ENCODE results near the gene ZNF598. TPM values are rescaled to one million over a fixed set of nuclear protein-coding genes. Genes with fewer than 3 reads are reported as not detected.

ZNF598 gene
- total RNA-seq: 19.1 and 28.2 TPM in 2 replicates

DNA sequence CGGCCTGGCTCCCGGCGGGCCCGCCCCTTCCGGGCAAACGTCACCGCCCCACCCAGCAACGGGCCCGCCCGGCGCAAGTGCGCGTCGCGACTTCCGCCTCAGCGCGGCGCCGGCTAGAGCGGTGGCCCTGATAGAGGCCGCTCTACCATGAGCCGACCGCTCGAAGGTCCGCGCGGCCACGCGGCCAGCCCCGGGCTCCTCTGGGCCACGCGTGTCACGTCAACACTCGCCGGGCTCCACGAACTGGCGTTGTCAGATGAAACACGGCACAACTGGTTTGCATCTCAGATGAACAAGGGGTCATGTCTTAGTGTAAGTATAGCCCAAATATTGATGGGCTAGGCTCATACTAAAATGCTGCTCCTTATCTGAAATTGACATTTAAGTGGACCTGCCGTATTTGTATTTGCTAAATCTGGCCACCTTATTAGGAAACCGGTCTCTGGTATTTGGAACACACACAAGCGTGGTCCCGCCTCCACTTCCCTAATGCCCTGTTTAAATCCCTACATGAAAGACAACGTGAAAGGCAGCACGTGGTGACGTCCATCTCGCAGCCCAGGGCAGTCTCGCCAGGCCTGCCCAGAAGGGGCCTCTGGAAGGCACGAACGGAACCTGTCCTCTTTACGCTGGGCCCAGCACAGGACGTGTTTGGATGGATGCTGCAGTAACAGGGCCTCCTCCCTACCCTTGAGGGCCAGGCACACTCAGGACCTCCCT lies at the start of gene ZNF598:
Gene ZNF598 (minus strand): TSS at position 31 of the 720 bp plus-strand sequence.
- peak; percentile 88 for DNase-seq

DNA sequence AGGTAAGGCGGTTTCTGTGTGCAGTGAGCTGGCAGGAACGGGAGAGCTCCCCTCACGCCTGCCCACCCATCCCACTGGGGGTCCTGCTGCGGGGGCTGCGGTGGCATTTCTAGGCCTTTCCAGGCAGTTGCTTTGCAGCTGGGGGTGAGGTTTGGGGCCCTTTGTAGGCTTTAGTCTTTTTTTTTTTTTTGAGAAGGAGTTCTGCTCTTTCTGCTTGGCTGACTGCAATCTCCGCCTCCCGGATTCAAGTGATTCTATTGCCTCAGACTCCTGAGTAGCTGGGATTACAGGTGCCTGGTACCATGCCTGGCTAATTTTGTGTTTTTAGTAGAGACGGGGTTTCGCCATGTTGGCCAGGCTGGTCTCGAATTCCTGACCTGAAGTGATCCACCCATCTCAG lies 49.3 kb upstream of the ZNF598 start:
- DNase-seq: no peak

DNA sequence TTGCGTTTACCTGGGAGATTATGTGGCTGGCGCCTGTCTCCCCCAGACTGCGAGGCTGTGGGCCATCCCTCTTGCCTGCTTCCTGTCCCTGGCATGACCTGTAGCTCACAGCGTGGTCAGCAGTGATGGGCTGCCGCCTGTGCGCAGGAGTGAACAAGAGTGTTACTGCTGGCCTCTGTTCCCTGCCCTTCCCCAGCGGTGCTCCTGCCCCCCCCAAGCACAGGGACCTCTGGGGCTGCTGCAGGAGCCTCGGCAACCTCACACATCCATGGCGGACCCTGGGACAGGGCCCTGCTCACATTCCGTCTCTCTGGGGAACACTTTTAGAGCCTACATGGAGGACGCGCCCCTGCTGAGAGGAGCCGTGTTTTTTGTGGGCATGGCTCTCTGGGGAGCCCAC lies 48.8 kb upstream of the ZNF598 start:
- DNase-seq: no peak

DNA sequence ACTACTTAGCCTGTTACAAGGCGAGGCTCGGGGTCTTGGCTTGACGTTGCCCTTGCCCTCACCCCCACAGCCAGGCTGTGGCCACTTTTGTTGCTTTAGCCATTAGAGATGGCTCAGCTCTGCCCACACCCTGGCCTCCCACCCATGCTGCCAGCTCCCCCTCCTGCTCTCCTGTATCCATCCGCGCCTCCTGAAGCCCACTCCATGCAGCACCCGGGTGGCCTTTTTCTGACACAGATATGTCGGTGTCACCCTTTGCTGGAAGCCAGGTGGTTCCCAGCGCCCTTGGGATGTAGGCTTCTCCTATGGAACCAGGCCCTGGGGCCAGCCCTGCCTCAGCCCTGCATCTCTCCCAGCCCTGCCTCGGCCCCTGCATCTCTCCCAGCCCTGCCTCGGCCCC lies 47.8 kb upstream of the ZNF598 start:
- DNase-seq: no peak

DNA sequence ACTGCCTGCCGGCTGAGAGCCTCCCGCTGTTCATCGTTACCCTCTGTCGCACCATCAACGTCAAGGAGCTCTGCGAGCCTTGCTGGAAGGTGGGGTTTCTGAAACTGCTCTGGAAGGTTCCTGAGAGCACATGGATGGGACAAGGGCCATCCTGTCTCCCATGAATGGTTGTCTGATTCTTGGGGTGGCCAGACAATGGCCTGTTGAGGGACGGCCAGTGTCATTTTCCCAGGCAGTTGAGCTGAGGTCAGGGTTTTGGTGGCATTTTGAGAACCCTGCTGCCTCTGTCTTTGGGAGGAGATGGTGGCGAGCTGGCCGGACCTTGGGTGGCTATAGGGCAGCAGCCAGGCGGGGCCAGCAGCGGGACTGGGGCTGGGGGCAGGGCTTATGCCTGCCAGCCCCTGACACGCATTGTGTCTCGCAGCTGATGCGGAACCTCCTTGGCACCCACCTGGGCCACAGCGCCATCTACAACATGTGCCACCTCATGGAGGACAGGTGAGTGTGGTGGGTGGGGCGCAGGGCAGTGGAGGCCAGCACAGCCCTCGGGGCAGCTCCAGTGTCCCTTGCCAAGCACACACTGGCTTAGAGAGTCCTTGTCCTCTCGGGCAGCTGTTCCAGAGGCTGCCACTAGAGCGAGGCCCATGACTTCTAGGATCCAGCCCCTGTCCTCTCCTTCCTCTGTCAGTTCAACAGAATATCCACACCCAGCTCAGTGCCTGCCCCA lies 47.2 kb upstream of the ZNF598 start:
- no peak for DNase-seq

DNA sequence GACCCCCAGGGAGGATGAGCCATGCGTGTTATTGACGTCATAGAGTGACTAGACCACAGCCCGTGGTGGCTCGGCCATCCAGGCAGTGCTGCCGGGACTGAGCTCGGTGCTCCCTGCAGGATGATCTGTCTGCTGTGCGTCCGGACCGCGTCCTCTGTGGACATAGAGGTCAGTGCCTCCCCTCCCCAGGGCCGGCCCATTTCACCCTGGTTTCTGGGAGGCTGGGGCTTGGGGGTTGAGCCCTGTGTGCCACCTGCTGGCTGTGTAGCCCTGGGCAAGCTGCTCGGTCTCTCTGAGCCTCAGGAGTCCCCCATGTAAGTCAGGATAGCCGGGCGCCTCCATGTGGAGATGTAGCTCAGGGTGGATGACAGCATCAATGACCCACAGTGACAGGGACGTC lies 46.5 kb upstream of the ZNF598 start:
- peak; percentile 56 for DNase-seq

DNA sequence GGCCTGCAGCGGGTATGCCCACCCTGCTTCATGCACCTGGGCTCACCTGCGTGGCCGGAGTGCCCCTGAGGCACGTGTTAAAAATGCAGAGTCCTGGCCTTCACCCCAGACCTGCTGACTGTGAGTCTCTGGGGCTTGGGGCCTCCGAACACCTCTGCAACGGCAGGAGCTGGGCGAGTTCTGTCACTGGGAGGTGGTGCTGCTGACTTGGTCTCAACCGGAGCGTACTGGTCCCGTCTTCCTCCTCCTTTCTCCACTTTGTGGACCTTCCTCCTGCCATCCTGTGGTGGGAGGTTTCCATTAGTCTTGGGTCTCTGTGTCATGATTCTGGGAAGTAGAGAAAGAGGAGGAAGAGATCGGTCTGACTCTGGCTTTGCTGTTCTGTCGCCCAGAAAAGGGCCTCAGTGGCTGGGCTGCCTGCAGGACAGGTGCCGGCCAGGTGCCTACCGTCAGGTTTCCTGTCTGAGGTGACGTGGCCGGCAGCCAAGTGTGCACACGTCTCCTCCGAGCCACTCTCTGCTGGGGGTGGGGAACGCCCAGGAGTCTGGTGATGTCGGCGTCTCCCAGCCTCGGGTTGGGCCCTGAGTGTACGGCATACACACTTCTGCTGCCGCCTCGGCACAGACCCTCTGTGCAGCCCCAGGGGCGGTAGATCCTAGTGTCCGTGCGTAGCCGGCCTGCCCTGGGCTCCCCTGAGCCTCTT lies 45.1 kb upstream of the ZNF598 start:
- no peak for DNase-seq

DNA sequence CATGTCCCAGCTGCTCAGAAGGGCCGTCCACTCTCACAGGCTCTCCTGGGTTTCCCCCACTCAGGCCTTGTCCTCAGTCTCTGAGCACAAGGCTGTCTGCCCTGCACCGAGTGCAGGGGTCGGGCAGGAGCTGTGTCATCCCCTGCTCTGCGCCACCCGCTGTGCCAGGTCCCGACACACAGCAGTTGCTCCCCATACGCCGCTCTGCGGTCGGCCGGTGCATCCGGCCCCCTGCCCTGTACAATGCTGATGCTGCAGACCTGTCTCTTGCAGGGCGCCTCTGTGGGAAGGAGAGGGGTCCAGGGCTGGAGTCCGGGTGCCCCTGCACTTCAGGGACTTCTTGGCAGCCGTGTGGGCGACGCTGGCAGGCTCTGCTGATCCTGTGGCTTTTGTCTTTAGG lies 44.3 kb upstream of the ZNF598 start:
- DNase-seq: no peak

DNA sequence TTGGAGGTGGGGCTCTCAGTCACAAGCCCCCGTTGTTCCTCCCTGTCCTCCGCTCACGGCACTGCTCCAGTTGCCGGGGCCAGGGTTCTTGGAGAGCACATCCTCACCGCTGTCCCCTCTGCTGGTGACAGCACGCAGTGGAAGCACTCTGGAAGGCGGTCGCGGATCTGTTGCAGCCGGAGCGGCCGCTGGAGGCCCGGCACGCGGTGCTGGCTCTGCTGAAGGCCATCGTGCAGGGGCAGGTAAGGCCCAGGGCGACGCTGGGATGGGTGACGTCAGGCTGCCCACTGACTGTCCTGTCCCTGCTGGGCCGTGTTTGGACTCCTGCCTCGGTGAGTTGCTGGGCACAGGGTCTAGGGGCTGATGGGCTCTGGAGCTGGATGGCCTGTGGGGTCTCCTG lies 43.6 kb upstream of the ZNF598 start:
- no peak for DNase-seq

DNA sequence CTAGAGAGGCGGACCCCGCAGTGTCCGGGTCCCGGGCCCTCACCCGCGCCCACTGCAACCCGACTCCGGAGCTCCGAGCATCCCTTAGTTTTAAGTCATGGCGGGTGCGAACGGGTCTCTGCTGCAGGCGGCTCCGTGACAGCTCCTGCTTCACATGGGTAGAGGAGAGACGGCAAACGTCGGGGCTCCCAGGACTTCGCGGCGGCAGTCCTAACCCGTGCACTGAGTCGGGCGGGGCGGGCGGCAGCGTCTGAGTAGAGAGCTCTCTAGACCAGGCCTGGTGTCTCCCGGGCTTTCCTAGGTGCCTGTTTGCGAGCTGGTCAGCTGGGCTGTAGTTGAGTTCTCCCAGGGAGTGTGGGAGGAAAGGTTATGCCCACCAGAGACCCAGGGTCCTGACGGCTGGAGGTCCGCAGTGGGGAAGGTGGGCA lies 38.5 kb upstream of the ZNF598 start:
- peak; percentile 37 for DNase-seq

DNA sequence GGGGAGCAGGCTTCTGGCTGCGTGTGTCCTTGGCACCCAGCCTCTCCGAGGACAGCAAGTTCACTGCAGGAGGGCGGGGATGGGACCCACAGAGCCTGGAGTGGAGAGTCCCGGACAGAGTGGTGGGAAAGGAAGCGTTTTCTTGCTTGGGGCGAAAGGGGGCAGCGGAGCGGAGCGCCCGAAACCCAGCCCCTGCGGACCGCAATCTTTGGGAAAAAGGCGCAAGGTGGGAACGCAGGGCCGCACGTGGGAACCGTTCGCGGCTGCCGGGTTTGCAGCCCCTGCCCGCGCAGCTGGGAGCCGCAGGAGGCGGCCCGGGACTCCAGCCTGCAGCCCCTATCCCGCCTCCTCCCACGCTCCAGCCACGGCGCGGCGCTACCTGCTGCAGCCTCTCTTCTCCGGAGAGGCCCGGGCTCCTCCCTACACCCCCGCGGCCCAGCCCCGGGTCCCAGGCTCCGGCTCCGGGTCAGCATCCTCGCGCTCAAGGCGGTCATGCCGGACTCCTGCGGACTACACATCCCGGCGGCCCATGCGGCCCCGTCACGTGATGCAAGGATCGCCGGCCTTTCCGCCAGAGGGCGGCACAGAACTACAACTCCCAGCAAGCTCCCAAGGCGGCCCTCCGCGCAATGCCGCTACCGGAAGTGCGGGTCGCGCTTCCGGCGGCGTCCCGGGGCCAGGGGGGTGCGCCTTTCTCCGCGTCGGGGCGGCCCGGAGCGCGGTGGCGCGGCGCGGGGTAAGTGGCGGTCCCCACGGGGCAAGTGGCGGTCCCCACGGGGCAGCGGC lies 37.9 kb upstream of the ZNF598 start, which contains the start of the genes NTHL1 and TSC2:
Gene NTHL1 (minus strand): TSS at position 505 of the 786 bp plus-strand sequence. CDS start 11 bp downstream, at position 494.
Gene TSC2 (plus strand): TSS at position 656 of the 786 bp plus-strand sequence. CDS start 631 bp downstream, outside the sequence.
- peak; percentile 97 for DNase-seq

DNA sequence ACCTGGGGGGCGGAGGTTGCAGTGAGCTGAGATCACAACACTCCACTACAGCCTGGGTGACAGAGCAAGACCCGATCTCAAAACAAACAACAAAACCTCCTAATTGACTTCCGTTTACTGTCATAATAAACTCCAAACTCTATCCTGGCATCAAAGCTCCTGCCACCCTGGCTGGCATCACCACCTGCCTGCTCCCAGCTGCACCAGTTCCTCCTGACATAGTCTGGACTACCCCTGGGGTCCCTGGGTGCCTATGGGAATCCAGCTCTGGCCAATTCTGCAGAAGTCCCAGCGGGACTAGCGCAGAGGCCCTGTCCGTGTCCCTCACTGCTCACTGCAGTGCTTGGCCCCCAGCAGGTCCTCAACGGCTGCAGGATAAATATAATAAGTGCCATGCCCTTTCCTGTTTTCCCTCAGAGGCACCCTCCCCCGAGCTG lies 37.3 kb upstream of the ZNF598 start:
- no peak for DNase-seq

DNA sequence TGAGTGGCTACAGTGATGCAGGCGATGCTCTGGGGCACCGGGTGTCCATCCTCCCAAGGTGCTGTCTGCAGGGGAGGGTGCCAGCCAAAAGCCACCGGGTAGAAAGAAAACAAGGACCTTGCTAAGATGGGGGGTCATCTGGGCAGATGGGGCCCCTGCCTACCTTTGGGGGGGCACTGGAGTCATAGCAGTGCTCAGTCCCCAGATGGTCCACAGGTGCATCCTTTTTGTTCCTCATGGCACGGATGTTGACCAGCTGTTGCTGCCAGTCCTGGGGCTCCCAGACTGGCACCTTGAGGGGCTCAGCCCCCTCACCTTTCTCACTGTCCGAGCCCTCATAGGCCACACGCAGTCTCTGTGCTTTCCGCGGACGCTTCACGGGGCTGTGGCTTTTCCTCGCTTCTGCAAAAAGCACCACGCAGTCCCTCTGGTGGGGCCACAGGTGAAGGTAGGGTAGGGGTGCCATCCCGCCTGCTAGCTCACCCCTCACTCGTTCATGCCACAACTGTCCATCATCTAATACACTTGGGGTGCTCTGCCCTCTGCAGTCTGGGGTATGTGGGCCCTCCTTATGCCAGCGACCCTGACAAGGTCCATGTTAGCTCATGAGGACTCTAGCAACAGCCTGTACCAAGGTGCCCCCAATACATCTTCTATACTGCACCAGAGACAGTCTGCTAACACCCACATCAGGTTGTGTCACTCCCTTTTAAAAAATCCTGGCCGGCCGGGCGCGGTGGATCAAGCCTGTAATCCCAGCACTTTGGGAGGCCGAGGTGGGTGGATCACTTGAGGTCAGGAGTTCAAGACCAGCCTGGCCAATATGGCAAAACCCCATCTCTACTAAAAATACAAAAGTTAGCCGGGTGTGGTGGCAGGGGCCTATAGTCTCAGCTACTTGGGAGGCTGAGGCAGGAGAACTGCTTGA lies 36.6 kb upstream of the ZNF598 start:
- DNase-seq: no peak

DNA sequence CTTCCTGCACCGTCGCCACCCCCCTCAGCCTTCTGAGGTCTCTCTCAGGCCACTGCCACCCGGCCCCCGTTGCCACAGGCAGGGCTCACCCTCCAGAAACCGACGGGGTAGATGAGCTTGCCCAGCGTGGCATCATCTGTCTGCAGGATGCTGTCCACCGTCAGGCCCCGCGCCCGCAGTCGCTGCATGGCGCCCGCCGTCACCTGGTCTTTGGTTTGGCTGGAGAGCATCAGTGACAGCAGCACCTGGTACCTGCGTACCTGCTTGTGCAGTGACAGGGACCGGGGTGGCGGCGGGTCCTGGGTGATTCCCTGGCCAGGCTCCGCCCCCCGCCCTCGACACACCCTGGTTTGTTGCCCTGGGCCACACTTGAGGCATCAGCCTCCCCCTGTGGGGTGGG lies 34.9 kb upstream of the ZNF598 start:
- no peak for DNase-seq

DNA sequence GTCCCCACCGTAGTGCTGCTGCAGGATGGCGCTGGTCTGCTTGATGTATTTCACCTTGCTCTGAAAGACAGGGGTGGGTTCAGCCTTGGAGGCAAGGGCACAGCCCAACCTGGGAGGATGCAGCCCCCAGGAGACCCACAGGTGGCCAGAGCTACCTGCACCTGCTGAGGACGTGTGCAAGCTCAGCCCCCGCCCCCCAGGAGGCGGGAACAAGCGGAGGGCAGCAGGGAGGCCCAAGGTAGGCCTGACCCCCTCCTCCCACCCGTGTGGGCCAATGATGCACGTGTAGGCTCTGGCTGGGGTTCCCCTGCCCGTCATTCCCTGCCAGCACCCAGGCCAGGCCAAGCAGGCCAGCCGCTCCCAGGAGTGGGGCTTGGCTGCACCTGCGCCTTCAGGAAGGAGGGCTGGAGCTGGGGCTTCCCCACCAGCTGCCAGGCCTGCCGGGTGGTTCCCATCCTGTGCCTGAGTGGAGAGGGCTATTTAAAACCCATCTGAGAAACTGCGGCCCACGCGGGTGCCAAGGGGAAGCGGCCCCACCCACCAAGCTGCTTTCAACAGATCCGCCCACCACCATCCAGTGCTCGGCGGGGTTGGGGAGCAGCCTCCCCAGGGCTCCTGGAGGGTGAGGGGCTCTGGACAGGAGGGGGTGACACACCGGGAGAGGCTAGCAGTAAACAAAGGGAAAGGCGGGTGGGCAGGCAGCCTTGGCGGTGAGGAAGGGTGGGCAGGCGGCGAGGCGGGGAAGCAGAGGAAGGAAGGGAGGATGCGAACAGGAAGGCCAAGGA lies 34.2 kb upstream of the ZNF598 start:
- peak; percentile 75 for DNase-seq

DNA sequence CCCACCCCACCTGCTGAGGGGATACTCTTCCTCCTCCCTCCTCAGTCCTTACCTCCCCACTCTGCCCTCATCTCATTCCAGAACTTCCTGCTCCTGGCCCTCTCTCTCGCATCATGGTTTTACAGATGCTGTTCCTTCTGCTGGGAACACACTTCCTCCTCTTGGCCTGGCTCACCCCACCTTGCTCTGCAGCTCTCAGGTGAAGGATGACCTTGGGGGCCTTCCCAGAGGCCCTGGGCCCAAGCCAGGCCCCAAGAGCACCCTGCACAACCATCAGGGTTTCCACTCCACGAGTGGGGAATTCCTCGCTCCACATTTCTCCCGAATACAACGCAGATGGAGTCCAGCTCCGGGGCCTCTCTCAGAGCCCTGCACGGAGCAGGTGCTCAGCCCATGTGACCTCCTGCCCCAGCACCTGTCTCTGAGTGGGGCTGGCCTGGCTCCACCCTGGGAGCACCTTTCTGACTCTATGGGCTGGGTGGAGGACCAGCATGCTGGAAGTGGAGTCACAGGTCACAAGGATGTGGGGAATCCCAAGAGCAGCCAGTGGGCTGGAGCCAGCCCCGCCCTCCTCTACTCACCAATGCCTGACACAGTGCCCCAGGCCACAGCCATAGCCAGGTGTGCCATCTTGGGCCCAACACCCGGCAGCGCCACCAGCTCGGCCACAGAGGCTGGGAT lies 33.5 kb upstream of the ZNF598 start:
- no peak for DNase-seq

DNA sequence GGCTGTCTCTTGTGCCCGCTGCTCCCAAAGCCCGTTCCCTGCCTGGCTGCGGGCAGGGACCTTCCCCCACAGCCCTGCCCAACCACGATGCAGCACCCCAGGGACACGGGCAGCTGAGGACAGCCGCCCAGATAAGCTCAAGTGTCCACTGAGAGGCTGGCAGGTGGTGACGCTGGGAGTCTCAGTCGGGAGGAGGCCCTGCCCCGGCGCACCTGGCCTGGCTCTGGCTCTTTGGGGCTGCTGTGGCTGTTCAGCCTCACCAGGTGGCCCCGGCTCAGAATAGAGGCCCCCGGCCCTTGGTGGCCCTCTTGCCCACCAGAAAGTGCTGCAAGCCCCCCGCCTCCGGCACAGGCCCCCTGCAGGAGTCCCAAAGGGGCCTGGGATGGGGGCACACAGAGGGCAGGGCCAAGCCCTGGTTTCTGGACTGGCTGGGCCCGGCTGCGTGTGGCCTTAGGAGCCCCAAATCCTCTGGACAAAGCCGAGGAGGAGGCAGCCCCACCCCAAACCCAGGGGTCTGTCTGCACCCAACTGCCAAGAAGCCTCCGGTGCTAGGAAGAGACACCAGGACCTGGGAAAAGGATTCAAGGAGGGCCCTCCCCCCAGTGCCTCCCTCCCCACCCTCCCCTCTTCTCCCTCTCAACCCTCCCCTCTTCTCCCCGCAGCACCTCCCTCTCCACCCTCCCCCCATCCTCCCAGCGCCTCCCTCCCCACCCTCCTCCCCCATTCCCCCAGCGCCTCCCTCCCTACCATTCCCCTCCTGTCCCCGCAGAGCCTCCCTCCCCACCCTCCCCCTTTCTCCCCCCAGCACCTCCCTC lies 32.8 kb upstream of the ZNF598 start:
- no peak for DNase-seq

DNA sequence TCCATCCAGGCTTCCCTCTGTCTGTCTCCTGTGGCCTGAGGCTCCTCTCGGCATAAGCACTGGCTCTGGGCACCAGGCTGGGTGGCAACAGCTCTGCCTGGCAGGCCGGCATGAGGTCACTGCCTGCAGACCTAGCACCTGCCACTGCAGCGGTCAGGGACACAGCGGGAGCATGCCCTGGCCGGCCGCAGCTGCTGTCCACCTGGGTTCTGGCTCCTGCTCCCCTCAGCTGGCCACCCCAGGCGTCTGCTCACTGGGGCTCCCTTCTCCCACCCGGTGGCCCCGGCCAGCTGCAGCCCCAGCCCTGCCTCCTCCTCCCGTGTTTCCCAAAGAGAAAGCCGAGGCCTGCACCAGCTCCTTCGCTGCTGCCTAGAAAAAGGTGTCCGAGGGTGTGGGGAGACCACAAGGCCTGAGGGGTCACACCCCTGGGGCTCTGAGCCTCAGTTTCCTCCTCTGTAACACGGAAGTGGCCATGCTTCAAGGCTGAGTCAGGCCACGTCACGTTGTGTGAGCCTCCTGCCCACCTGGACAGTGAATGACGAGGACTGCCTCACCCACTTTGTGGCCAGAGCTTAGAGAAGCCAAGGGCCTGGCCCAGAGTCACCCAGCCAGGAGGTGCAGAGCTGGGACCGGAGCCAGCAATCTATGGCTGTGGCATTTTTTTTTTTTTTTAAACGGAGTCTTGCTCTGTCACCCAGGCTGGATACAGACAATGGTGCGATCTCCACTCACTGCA lies 31.3 kb upstream of the ZNF598 start:
- no peak for DNase-seq

Measured in dermis blood vessel endothelial cell (primary cell).